Immature natural killer cell (primary cell): ENCODE data around the gene FAAH. TPM values are rescaled to one million over a fixed set of nuclear protein-coding genes. Genes with fewer than 3 reads are reported as not detected.
A peak's percentile ranks its signal among the peaks of the same experiment; 100 is the strongest.

ENCODE experiments used
- DNase-seq, 3 donors: peaks; one replicate each; pipeline ENCODE4 v3.0.0; 2022; ENCODE audit warnings: mixed read lengths in 1 of 3
- H3K27ac Mint-ChIP-seq, 6 donors: one replicate each; pipeline ENCODE4 v1.8.0; 2020; ENCODE audit warnings: mixed read lengths in 6 of 6, mild to moderate bottlenecking in 5 of 6, inconsistent platforms in 4 of 6, moderate library complexity in 3 of 6
- H3K27me3 Mint-ChIP-seq, 3 donors: one replicate each; pipeline ENCODE4 v1.8.0; 2020 to 2021; ENCODE audit warnings: low read depth in 3 of 3, mild to moderate bottlenecking in 3 of 3, mixed read lengths in 3 of 3, moderate library complexity in 3 of 3, inconsistent platforms in 1 of 3
- H3K36me3 Mint-ChIP-seq, 3 donors: one replicate each; pipeline ENCODE4 v1.8.0; 2020; ENCODE audit warnings: mixed read lengths in 3 of 3, inconsistent platforms in 2 of 3, mild to moderate bottlenecking in 2 of 3
- H3K4me1 Mint-ChIP-seq, 2 donors: one replicate each; pipeline ENCODE4 v1.8.0; 2020; ENCODE audit warnings: inconsistent platforms in 2 of 2, mild to moderate bottlenecking in 2 of 2, mixed read lengths in 2 of 2, moderate library complexity in 1 of 2
- H3K4me3 Mint-ChIP-seq, 5 donors: one replicate each; pipeline ENCODE4 v1.8.0; 2020; ENCODE audit warnings: mild to moderate bottlenecking in 5 of 5, mixed read lengths in 5 of 5, inconsistent platforms in 3 of 5, moderate library complexity in 3 of 5
- H3K9me3 Mint-ChIP-seq, 6 donors: one replicate each; pipeline ENCODE4 v1.8.0; 2020; ENCODE audit warnings: mild to moderate bottlenecking in 6 of 6, mixed read lengths in 6 of 6, inconsistent platforms in 4 of 6, moderate library complexity in 3 of 6
- polyA plus RNA-seq, 3 donors: library from polyadenylated mRNA; unstranded; fragments of 300-500 nt; fragmentation: Illumina TruSeq; gene quantifications; one replicate each; pipeline ENCODE4 v1.2.3, GENCODE V29; 2021

Gene FAAH
- polyA plus RNA-seq, 3 donors from 2014 or later, result 1.8 to 2.8 (median 2.1) TPM

- H3K36me3 Mint-ChIP-seq, result no peaks in the 10 kb centered on the region
Observed at GRCh38 chr1:46440478-46440877, 46.4 kb downstream of the FAAH start.

GRCh38 chr1:46442317-46443161 lies 48.4 kb downstream of the FAAH start:
- Mint-ChIP-seq H3K4me3 (peak overlapping the region; percentile 82 to 93 (median 87)), H3K4me1 (peaks cover 8 to 15% of the 10 kb centered on the region in 2 donors), H3K9me3 (no peaks in the 10 kb centered on the region), H3K36me3 (no peaks in the 10 kb centered on the region), H3K27ac (peak overlapping the region in 4 of 6 donors; percentile 28 to 69 (median 38)), H3K27me3 (peaks cover 9 to 16% (median 11%) of the 10 kb centered on the region in 3 donors)
- peak; percentile 58 to 64 (median 63) for DNase-seq

More at GRCh38 chr1:46440478-46440877, 46.4 kb downstream of the FAAH start:
- peaks cover 3 to 12% (median 5%) of the 10 kb centered on the region in 3 donors for H3K27me3 Mint-ChIP-seq
- peaks cover 8 to 13% of the 10 kb centered on the region in 2 donors for H3K4me1 Mint-ChIP-seq
- no peak for DNase-seq
- no peaks in the 10 kb centered on the region for H3K9me3 Mint-ChIP-seq
- no peak overlapping the region for H3K4me3 Mint-ChIP-seq
- H3K27ac Mint-ChIP-seq, result no peak overlapping the region

GRCh38 chr1:46444466-46444865 lies 50.3 kb downstream of the FAAH start:
- Mint-ChIP-seq H3K4me1 (peaks cover 8 to 19% of the 10 kb centered on the region in 2 donors), H3K27ac (no peak overlapping the region), H3K9me3 (no peaks in the 10 kb centered on the region), H3K27me3 (peaks cover 8 to 19% (median 18%) of the 10 kb centered on the region in 3 donors), H3K4me3 (no peak overlapping the region), H3K36me3 (no peaks in the 10 kb centered on the region)
- DNase-seq, result no peak

GRCh38 chr1:46445773-46446256 lies 51.7 kb downstream of the FAAH start:
- no peak for DNase-seq
- Mint-ChIP-seq H3K27me3 (peaks cover 9 to 31% (median 21%) of the 10 kb centered on the region in 3 donors), H3K36me3 (no peaks in the 10 kb centered on the region), H3K9me3 (no peaks in the 10 kb centered on the region), H3K27ac (no peak overlapping the region), H3K4me3 (no peak overlapping the region), H3K4me1 (peaks cover 8 to 19% of the 10 kb centered on the region in 2 donors)

GRCh38 chr1:46446646-46447498 lies 52.8 kb downstream of the FAAH start:
- peaks cover 9 to 41% (median 24%) of the 10 kb centered on the region in 3 donors for H3K27me3 Mint-ChIP-seq
- peaks cover 8 to 19% of the 10 kb centered on the region in 2 donors for H3K4me1 Mint-ChIP-seq
- H3K9me3 Mint-ChIP-seq, result no peaks in the 10 kb centered on the region
- DNase-seq, result peak; percentile 34 to 53 (median 39)
- H3K36me3 Mint-ChIP-seq, result no peaks in the 10 kb centered on the region
- peak overlapping the region in 1 of 5 donors; percentile 30 for H3K4me3 Mint-ChIP-seq
- H3K27ac Mint-ChIP-seq, result no peak overlapping the region

- DNase-seq, result no peak
- Mint-ChIP-seq H3K27ac (no peak overlapping the region), H3K4me3 (no peak overlapping the region), H3K4me1 (peaks cover 4 to 15% of the 10 kb centered on the region in 2 donors), H3K36me3 (no peaks in the 10 kb centered on the region), H3K27me3 (peaks cover 9 to 47% (median 21%) of the 10 kb centered on the region in 3 donors), H3K9me3 (no peaks in the 10 kb centered on the region)
Observed at GRCh38 chr1:46447499-46448108, 53.5 kb downstream of the FAAH start.

GRCh38 chr1:46448109-46448911 lies 54.2 kb downstream of the FAAH start:
- H3K4me3 Mint-ChIP-seq, result peak overlapping the region in 1 of 5 donors; percentile 46
- H3K9me3 Mint-ChIP-seq, result no peaks in the 10 kb centered on the region
- no peak for DNase-seq
- H3K27me3 Mint-ChIP-seq, result peaks cover 10 to 49% (median 18%) of the 10 kb centered on the region in 3 donors
- H3K36me3 Mint-ChIP-seq, result no peaks in the 10 kb centered on the region
- H3K4me1 Mint-ChIP-seq, result peaks cover 0 to 10% of the 10 kb centered on the region in 2 donors
- no peak overlapping the region for H3K27ac Mint-ChIP-seq

GRCh38 chr1:46449223-46450159 lies 55.4 kb downstream of the FAAH start:
- Mint-ChIP-seq H3K9me3 (no peaks in the 10 kb centered on the region), H3K27me3 (peaks cover 13 to 52% (median 25%) of the 10 kb centered on the region in 3 donors), H3K4me3 (no peak overlapping the region), H3K27ac (no peak overlapping the region), H3K4me1 (peaks cover 0 to 6% of the 10 kb centered on the region in 2 donors), H3K36me3 (no peaks in the 10 kb centered on the region)
- no peak for DNase-seq

GRCh38 chr1:46450160-46450517 lies 56.0 kb downstream of the FAAH start:
- no peaks in the 10 kb centered on the region for H3K36me3 Mint-ChIP-seq
- no peak overlapping the region for H3K4me3 Mint-ChIP-seq
- no peaks in the 10 kb centered on the region for H3K9me3 Mint-ChIP-seq
- no peak overlapping the region for H3K27ac Mint-ChIP-seq
- H3K27me3 Mint-ChIP-seq, result peaks cover 14 to 50% (median 21%) of the 10 kb centered on the region in 3 donors
- DNase-seq, result no peak
- peaks cover 0 to 6% of the 10 kb centered on the region in 2 donors for H3K4me1 Mint-ChIP-seq

GRCh38 chr1:46451948-46452930 lies 58.1 kb downstream of the FAAH start:
- no peak for DNase-seq

GRCh38 chr1:46452931-46453325 lies 58.8 kb downstream of the FAAH start:
- peak overlapping the region in 1 of 6 donors; percentile 62 for H3K27ac Mint-ChIP-seq
- no peaks in the 10 kb centered on the region for H3K9me3 Mint-ChIP-seq
- DNase-seq, result no peak
- H3K27me3 Mint-ChIP-seq, result peaks cover 8 to 44% (median 15%) of the 10 kb centered on the region in 3 donors
- H3K4me3 Mint-ChIP-seq, result no peak overlapping the region
- H3K36me3 Mint-ChIP-seq, result no peaks in the 10 kb centered on the region
- H3K4me1 Mint-ChIP-seq, result peaks cover 0 to 4% of the 10 kb centered on the region in 2 donors

More at GRCh38 chr1:46451948-46452930, 58.1 kb downstream of the FAAH start:
- Mint-ChIP-seq H3K4me1 (peaks cover 0 to 4% of the 10 kb centered on the region in 2 donors), H3K36me3 (no peaks in the 10 kb centered on the region), H3K9me3 (no peaks in the 10 kb centered on the region), H3K27me3 (peaks cover 11 to 47% (median 15%) of the 10 kb centered on the region in 3 donors), H3K4me3 (no peak overlapping the region), H3K27ac (no peak overlapping the region)
